IPS-18c (cell line): ENCODE results near the gene PDRG1.
"Not testable (repeated sequence)": the region's sequence is repeated elsewhere in the genome, so short reads cannot be mapped to it uniquely, and the experiment has no call there.

Experiments
- H3K4me3 ChIP-seq: 2 replicates; pipeline ENCODE4 v1.7.0; 2013; ENCODE audit warnings: low read depth, mild to moderate bottlenecking, low read length, moderate library complexity; ENCODE audit not compliant: insufficient read depth
- H3K9me3 ChIP-seq: one replicate; pipeline ENCODE4 v1.6.1; 2013; ENCODE audit warnings: mild to moderate bottlenecking, low read length, moderate library complexity; ENCODE audit not compliant: control insufficient read depth, insufficient read depth

Gene PDRG1

DNA sequence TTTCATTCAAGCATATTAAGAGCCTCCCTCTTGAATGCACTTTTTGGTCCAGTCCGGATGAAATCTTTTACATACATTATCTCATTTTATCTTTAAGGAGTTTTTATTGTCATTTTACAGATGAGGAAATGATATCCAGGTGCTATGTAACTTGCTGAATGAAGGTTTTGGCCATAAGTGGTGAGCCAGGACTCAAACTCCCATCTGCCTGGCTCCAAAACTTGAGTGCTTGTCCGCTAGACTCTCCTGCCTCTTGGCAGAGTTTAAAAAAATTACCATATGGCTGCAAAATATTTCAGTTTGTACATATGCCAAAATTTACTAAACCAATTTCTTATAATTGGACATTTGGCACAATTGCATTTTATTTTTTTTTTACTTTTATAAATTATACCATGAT lies 12.2 kb downstream of the PDRG1 start:
- Histone ChIP-seq H3K4me3 (no peak overlapping the region), H3K9me3 (no peaks in the 10 kb centered on the region)

DNA sequence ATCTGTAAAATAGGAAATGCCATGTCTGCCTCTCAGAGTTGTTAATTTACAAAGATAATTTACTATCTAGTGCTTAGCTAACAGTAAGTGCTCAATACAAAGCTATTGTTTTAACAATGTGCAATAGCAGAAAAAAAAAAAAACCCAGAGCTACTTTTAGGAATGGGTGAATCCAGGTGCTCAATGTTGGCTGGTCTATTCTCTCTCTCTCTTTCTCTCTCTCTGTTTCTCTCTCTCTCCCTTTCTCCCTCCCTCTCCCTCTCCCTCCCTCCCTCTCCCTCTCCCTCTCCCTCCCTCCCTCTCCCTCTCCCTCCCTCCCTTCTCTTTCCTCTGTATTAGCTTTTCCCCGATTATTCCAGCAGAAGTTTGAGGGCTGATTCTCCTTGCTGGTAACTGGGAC lies 14.0 kb downstream of the PDRG1 start:
- H3K4me3 ChIP-seq: no peak overlapping the region
- H3K9me3 ChIP-seq: no peaks in the 10 kb centered on the region

DNA sequence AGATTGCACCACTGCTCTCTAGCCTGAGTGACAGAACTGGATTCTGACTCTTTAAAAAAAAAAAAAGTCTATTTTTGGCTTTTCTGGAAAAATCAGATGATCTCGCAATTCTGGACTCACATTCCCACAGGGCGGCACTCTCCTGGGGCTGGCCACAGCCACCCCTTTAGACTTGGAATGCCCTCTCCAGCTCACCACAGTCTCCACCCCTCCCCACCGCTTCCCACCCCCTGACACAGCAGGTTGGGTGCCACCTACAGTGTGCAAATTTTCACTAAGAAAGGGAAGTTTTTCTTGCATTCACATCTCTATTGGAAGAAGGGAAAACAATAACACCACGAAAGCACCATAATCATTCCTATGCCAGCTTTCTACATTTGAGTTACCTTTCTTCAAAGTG lies 15.4 kb downstream of the PDRG1 start:
- no peak overlapping the region for H3K4me3 ChIP-seq
- H3K9me3 ChIP-seq: no peaks in the 10 kb centered on the region

DNA sequence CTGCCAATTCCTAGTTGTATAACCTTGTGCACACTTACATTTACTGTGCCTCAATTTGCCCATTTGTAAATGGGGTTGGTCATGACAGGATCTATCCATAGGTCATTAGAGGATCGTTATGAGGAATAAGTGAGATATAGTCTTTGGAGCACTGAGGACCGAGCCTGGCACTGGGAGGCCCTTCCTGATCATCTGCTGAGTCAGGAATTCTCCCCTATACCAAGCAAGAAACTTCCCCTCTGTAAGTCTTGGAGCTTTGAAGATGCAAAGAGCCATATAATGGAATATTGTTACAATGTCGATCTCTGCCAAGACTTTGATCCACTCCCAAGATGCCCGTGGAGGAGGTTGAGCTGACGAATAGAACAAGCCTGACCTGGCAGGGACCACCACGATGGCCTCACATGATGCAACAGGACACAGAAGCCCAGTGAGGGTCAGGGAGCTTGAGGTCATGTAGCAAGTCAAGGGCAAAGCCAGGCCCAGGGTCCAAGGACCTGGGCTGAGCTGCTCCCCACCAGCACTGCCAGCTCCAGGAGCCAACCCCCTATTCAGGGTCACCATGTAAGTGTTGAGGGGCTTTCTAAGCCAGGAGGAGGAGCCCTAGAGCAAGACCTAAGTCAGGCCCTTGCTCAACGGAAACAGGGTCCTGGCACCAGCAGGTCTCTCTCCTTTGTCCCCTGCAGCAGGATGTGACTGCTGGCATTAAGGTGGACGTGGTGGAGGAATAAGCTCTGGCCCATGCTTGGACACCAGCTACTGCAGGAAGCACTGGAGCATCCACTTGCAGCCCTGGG lies 16.7 kb downstream of the PDRG1 start:
- H3K9me3 ChIP-seq: no peaks in the 10 kb centered on the region

DNA sequence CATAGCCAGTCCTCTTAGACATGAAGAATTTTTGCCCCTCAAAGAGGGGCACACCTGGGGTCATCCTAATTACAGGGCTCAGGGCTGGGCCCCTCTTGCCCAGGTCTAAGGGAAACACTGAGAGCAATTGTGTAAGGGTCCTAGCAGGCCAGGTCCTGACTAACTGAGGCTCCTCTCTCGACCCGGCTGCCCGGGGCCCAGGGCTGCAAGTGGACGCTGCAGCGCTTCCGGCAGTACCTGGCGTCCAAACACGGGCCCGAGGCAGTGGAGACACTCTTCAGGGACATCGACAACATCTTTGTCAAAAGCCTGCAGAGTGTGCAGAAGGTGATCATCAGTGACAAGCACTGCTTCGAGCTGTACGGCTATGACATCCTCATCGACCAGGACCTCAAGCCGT lies 17.4 kb downstream of the PDRG1 start:
- H3K9me3 ChIP-seq: no peaks in the 10 kb centered on the region
- no peak overlapping the region for H3K4me3 ChIP-seq

More for the DNA sequence above, 16.7 kb downstream of the PDRG1 start:
- H3K4me3 ChIP-seq: no peak overlapping the region

DNA sequence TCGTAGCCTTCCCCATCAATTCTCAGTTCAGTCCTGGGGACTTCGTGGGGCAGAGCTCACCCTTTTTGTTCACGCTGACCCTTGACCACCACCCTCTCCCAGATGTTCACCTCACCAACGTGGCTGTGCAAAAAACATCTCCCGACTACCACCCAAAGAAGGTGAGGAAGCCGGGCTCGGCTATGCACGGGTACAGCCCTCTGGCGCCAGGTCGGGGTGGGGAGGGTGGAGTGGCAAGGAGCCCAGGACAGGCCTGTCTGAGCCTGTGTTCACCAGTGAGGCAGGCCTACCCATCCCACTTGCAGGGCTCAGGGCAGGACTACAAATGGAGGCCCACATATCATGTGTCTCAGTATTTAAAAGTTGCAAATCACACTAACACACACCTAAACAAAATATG lies 18.1 kb downstream of the PDRG1 start:
- H3K9me3 ChIP-seq: no peaks in the 10 kb centered on the region
- H3K4me3 ChIP-seq: no peak overlapping the region

DNA sequence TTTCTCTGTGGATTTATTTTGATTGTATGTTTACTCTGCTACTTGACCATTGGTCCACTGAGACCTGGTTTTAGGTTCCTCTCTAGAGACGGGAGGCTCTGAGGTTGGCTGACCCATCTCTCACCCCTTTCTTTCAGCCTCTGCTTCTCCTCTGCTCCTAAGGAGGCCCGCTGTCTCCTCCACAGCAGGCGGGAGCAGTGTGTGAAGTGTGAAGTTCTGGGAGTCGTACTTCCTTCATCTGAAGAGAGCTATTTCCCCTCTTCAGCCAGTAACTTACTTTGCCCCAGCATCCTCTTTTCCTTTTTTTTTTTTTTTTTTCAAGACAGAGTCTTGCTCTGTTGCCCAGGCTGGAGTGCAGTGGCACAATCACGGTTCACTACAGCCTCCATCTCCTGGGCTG lies 21.1 kb downstream of the PDRG1 start:
- no peaks in the 10 kb centered on the region for H3K9me3 ChIP-seq

DNA sequence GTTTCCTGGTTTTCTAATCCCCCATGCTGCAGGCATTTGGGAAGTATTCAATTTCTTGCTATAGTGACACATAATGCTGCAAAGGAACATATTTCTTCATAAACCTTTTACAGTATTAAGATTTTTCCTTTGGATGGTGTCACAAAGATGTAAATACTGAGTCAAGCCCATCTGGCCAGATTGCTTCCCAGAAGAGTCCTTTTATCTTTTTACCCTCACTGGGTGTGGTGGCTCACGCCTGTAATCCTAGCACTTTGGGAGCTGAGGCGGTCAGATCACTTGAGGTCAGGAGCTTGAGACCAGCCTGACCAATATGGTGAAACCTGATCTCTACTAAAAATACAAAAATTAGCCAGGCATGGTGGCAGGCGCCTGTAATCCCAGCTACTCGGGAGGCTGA lies 22.2 kb downstream of the PDRG1 start:
- not testable (repeated sequence) for H3K9me3 ChIP-seq, H3K4me3 ChIP-seq

More for the DNA sequence above, 21.1 kb downstream of the PDRG1 start:
- no peak overlapping the region for H3K4me3 ChIP-seq

DNA sequence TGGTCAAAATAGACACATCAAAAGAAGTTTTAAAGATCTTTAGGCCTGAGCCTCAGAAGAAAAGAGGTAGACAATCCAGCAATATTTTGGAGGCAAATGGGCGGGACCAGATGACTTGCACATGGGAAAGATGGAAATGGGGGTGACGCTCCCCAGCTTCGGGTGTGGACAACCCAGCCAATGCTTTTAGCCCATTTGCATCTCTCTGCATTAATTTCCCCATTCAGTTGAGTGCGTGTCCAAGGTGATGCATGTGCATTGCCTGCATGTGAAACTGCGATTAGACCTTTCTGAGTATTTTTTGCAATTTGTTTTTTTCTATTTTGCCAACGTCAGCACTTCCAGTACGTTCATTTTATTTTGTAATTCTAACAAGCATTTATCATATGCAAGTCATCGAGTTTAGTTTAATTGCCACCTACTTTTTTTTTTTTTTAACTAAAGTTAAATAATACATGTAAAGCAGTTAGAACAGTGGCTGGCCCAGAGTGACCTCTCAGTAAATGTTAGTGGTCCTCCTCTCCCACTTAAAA lies 24.2 kb downstream of the PDRG1 start:
- no peaks in the 10 kb centered on the region for H3K9me3 ChIP-seq
- H3K4me3 ChIP-seq: no peak overlapping the region

DNA sequence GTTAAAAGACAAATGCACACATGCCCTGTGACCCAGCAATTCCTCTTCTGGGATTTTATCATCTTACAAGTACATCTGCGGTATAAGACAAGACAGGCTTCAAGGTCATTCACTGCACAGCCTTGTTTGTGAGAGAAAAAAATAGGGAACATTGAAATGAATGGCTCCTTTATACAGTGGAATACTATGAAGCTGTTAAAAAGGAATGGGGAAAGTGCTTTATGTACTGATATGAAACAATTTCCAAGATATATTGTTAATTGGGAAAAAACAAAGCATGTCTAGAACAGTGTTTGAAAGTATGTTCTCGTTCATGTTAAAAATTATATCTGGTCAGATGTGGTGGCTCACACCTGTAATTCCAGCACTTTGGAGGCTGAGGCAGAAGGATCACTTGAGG lies 25.4 kb downstream of the PDRG1 start:
- Histone ChIP-seq H3K4me3 (no peak overlapping the region), H3K9me3 (no peaks in the 10 kb centered on the region)

DNA sequence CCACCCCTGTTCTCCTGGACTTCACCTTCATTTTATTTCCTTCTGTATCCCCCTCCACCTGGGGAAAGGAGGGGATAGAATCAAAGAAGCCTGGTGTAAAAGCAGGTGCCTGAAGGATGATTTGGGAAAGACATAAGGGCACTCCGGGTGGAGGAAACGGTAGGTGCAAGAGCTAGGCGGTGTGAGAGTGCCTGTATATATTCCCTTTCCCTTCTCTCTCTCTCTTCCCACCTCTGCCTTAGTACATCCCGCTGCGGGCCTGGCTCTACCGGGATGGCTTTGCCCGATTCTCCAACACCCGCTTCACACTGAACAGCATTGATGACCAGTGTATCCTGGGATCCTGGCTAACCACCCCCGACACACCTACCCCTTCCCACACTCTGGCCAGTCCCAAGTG lies 26.2 kb downstream of the PDRG1 start:
- Histone ChIP-seq H3K9me3 (no peaks in the 10 kb centered on the region), H3K4me3 (no peak overlapping the region)

DNA sequence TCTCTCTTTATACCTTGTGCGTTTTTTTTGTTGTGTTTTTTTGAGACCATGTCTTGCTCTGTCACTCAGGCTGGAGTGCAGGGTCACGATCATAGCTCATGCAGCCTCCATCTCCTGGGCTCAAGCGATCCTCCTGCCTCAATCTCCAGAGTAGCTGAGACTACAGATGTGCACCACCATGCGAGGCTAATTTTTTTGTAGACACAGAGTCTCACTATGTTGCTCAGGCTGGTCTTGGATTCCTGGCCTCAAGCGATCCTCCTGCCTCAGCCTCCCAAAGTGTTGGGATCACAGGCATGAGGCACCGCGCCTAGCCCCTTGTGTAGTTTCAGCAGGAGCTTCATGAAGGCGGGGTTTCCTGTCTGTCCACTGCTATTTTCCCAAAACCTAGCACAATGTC lies 27.3 kb downstream of the PDRG1 start:
- Histone ChIP-seq H3K4me3 (no peak overlapping the region), H3K9me3 (no peaks in the 10 kb centered on the region)

DNA sequence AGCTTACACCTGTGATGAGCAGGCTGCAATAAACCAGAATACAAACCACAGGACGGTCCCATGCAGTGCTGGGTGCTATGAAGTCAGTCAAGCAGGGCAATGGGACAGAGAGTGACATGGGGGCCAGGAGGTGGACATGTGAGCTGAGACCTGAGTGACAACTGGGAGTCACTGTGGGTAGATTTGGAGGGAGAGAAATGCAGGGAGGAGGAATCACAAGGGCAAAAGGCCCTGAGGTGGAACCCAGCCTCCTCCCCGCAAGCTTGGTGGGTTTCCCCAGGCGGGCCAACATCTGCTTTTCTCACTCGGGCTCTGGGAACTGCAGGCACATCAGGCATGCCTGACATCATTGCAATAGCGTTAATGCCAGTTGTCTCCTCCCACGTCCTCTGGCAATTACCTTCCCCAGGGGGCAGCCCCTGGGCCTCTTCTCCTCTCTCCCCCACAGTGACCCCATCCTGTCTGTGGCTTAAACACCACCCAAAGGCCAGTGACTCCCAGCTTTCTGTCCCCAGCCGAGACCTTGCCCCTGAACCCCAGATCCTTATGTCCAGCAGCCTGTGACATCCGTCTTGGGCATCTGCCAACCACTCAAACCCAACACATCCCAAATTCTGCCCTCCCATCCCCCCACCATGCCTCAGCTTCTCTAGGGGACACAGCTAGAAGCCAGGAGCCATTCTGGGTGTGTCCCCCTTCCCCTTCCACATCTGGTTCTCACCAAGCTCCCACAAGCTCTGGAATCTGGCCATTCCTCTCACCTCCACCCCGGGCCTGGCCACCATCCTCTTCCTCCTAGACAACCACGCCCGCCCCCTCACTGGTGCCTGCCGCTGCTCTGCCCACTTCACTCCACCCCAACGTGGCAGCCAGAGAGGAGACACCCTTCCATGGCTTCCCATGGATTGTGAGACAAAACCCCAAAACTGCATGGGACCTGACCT lies 28.2 kb downstream of the PDRG1 start:
- Histone ChIP-seq H3K4me3 (no peak overlapping the region), H3K9me3 (no peaks in the 10 kb centered on the region)

DNA sequence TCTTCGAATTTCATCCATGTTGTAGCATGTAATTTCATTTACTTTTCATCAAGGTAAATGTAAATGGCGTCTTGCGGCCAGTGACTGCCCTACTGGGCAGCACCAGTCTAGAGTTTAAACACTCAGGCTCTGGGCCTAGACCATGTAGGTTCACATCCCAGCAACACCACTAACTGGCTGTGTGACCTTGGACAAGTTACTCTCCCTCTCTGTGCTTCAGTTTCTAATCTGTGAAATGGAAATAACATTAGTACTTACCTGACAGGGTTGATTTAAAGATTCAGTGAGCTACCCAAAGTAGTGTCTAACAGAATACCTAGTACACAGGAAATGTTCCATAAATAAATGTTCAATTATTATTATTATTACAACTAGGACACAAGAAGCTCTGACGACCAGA lies 29.3 kb downstream of the PDRG1 start:
- Histone ChIP-seq H3K9me3 (no peaks in the 10 kb centered on the region), H3K4me3 (no peak overlapping the region)

DNA sequence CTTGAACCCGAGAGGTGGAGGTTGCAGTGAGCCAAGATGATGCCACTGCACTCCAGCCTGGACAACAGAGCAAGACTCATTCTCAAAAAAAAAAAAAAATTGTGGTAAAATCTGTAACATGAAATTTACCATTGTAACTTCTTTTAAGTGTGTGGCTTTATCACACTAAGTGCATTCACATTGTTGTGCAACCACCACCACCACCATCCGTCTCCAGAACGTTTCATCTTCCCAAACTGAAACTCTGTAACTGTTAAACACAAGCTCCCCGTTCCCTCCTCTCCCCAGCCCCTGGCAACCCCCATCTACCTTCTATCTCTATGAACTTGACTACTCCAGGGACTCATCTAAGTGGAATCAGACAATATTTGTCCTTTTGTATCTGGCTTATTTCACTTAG lies 29.7 kb downstream of the PDRG1 start:
- no peaks in the 10 kb centered on the region for H3K9me3 ChIP-seq
- no peak overlapping the region for H3K4me3 ChIP-seq

DNA sequence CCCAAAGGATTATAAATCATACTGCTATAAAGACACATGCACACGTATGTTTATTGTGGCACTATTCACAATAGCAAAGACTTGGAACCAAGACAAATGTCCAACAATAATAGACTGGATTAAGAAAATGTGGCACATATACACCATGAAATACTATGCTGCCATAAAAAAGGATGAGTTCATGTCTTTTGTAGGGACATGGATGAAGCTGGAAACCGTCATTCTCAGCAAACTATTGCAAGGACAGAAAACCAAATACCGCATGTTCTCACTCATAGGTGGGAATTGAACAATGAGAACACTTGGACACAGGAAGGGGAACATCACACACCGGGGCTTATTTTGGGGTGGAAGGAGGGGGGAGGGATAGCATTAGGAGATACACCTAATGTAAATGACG lies 30.4 kb downstream of the PDRG1 start:
- H3K9me3 ChIP-seq, H3K4me3 ChIP-seq: not testable (repeated sequence)

DNA sequence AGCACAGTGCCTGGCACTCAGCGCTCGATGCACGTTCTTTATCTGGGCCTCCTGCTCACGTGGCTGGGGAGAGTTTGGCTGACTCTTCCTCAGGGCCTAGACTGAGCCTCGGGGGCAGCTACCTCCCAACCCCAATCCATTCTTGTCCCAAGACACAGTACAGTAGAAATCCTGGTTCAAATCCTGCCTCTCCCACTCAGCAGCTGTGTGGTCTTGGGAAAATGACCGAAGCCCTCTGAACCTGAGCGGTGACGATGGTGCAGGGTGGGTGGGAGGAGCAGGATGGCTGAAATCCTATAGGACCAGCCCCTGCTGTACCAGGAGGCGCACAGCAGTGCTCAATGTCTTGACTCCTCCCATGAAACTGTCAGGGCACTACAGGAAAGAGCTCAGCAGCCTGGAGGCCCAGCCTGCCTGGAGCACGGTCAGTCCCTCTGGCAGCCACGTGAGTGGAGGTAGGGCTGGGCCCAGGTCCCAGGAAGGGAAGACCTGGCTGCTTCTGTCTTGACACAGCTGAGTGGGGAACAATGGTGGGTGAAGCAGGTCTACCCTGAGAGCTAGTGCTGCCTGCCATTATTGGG lies 31.5 kb downstream of the PDRG1 start:
- no peak overlapping the region for H3K4me3 ChIP-seq
- no peaks in the 10 kb centered on the region for H3K9me3 ChIP-seq
